IMR-90 (cell line): Measurements from ENCODE around the gene GGA2. TPM values are rescaled to one million over a fixed set of nuclear protein-coding genes. Genes with fewer than 3 reads are reported as not detected.

Experiments used
- ATAC-seq: fragments of 200-7000 bp; cut with Tn5 transposase; 2 replicates; pipeline ENCODE4 v1.9.1; 2020; ENCODE audit warnings: low read depth, mild to moderate bottlenecking, moderate library complexity
- BruUV-seq: library from RNA; stranded (reverse); fragments of 400-500 nt; replicated peaks from 2 replicates; lab custom pipeline; 2021; lab: Mats Ljungman, UMichigan
- CTCF ChIA-PET: fragments of 300-600 bp; formaldehyde crosslinking; extraction: SDS; loops from one replicate; lab custom pipeline; 2021; ENCODE audit warnings: antibody characterized with exemption; lab: Yijun Ruan, JAX
- POLR2A ChIA-PET: fragments of 300-600 bp; sonication (Branson Sonifier 250); formaldehyde crosslinking; loops from one replicate; lab custom pipeline; 2022; ENCODE audit warnings: antibody characterized with exemption; ENCODE audit not compliant: unreplicated experiment; lab: Charles Lee
- DNase-seq: peaks from one replicate; pipeline ENCODE4 v3.0.0; 2013
- H2AFZ ChIP-seq: replicated peaks from 2 replicates; pipeline ENCODE3; 2013; ENCODE audit warnings: low read length, mild to moderate bottlenecking; ENCODE audit not compliant: poor library complexity
- H2AK5ac ChIP-seq: 2 replicates; pipeline ENCODE4 v1.6.1; 2013; ENCODE audit warnings: low read depth, low read length, inconsistent platforms
- H2AK9ac ChIP-seq: replicated peaks from 2 replicates; pipeline ENCODE3; 2013; ENCODE audit warnings: mild to moderate bottlenecking, low read depth, low read length, moderate library complexity; ENCODE audit not compliant: poor library complexity
- H2BK120ac ChIP-seq: 2 replicates; pipeline ENCODE4 v1.6.1; 2013; ENCODE audit warnings: low read depth, low read length, inconsistent platforms
- H2BK15ac ChIP-seq: 3 replicates; pipeline ENCODE4 v1.6.1; 2013; ENCODE audit warnings: low read depth, low read length, inconsistent platforms
- H2BK20ac ChIP-seq: 2 replicates; pipeline ENCODE4 v1.6.1; 2013; ENCODE audit warnings: low read depth, mild to moderate bottlenecking, inconsistent platforms, low read length, moderate library complexity
- H2BK5ac ChIP-seq: 2 replicates; pipeline ENCODE4 v1.6.1; 2013; ENCODE audit warnings: mild to moderate bottlenecking, low read depth, low read length, inconsistent platforms; ENCODE audit not compliant: poor library complexity, severe bottlenecking
- H3K14ac ChIP-seq: replicated peaks from 2 replicates; pipeline ENCODE4 v1.6.1; 2013; ENCODE audit warnings: low read depth, low read length, inconsistent platforms
- H3K18ac ChIP-seq: 2 replicates; pipeline ENCODE4 v1.6.1; 2013; ENCODE audit warnings: low read depth, low read length, control low read depth
- H3K23ac ChIP-seq: 2 replicates; pipeline ENCODE4 v1.6.1; 2013; ENCODE audit warnings: low read depth, low read length, inconsistent platforms
- H3K27ac ChIP-seq: 2 replicates; pipeline ENCODE4 v1.5.1; 2013; ENCODE audit warnings: mild to moderate bottlenecking, control low read depth, low read length; ENCODE audit not compliant: insufficient read depth
- H3K27me3 ChIP-seq: 2 replicates; pipeline ENCODE4 v1.6.1; 2013; ENCODE audit warnings: low read length; ENCODE audit not compliant: control insufficient read depth, insufficient read depth
- H3K36me3 ChIP-seq: 2 replicates; pipeline ENCODE4 v1.6.1; 2013; ENCODE audit warnings: low read length, mixed read lengths; ENCODE audit not compliant: control insufficient read depth, insufficient read depth
- H3K4ac ChIP-seq: 2 replicates; pipeline ENCODE4 v1.6.1; 2013; ENCODE audit warnings: low read depth, low read length, inconsistent platforms
- H3K4me1 ChIP-seq: 2 replicates; pipeline ENCODE4 v1.6.1; 2013; ENCODE audit warnings: low read length, mixed read lengths; ENCODE audit not compliant: control insufficient read depth, insufficient read depth
- H3K4me2 ChIP-seq: 2 replicates; pipeline ENCODE4 v1.6.1; 2013; ENCODE audit warnings: low read depth, mild to moderate bottlenecking, control low read depth, low read length, moderate library complexity
- H3K4me3 ChIP-seq: 2 replicates; pipeline ENCODE4 v1.5.1; 2013; ENCODE audit warnings: low read depth, mild to moderate bottlenecking, control low read depth, low read length, moderate library complexity; ENCODE audit not compliant: insufficient read depth
- H3K56ac ChIP-seq: 2 replicates; pipeline ENCODE4 v1.6.1; 2013; ENCODE audit warnings: low read length, inconsistent platforms; ENCODE audit not compliant: insufficient read depth; ENCODE audit errors: extremely low read depth
- H3K79me1 ChIP-seq, 2 experiments: 2 replicates each; pipeline ENCODE4 v1.6.1; 2013; ENCODE audit warnings: low read length in 2 of 2, inconsistent platforms in 1 of 2, low read depth in 1 of 2
- H3K9ac ChIP-seq: 2 replicates; pipeline ENCODE4 v1.6.1; 2013; ENCODE audit warnings: low read depth, low read length, control low read depth
- H3K9me1 ChIP-seq: 2 replicates; pipeline ENCODE4 v1.6.1; 2013; ENCODE audit warnings: low read length, inconsistent platforms; ENCODE audit not compliant: insufficient read depth
- H3K9me3 ChIP-seq: 2 replicates; pipeline ENCODE4 v1.6.1; 2013; ENCODE audit warnings: low read length; ENCODE audit not compliant: control insufficient read depth, insufficient read depth
- H4K20me1 ChIP-seq: 2 replicates; pipeline ENCODE4 v1.6.1; 2013; ENCODE audit warnings: low read length, inconsistent platforms; ENCODE audit not compliant: insufficient read depth
- H4K5ac ChIP-seq: 2 replicates; pipeline ENCODE4 v1.6.1; 2013; ENCODE audit warnings: mild to moderate bottlenecking, low read depth, low read length, control low read depth
- H4K8ac ChIP-seq, 2 experiments: 2 replicates each; pipeline ENCODE4 v1.6.1; 2013; ENCODE audit warnings: low read depth in 2 of 2, low read length in 2 of 2, control low read depth in 1 of 2, inconsistent platforms in 1 of 2
- H4K91ac ChIP-seq: 2 replicates; pipeline ENCODE4 v1.6.1; 2013; ENCODE audit warnings: low read depth, low read length, inconsistent platforms; ENCODE audit not compliant: insufficient read depth
- BHLHE40 ChIP-seq: fragments of 150-350 bp; IDR thresholded peaks from 2 replicates; pipeline ENCODE4 v1.6.1; 2016; ENCODE audit warnings: mild to moderate bottlenecking, low read depth, low read length
- CEBPB ChIP-seq: IDR thresholded peaks from 2 replicates; pipeline ENCODE4 v1.6.1; 2012; ENCODE audit warnings: low read depth, low read length, improper control_type of control experiment
- CHD1 ChIP-seq: IDR thresholded peaks from 2 replicates; pipeline ENCODE4 v1.6.1; 2012; ENCODE audit warnings: low read depth, low read length, improper control_type of control experiment
- CTCF ChIP-seq: conservative IDR thresholded peaks from 2 replicates; pipeline ENCODE4 v1.5.1; 2012; ENCODE audit warnings: mild to moderate bottlenecking, low read depth, low read length, improper control_type of control experiment
- ELK1 ChIP-seq: fragments of 150-350 bp; IDR thresholded peaks from 2 replicates; pipeline ENCODE4 v1.6.1; 2016; ENCODE audit warnings: low read depth, mild to moderate bottlenecking, low read length, moderate library complexity, borderline replicate concordance
- FOS ChIP-seq: fragments of 150-350 bp; IDR thresholded peaks from 2 replicates; pipeline ENCODE4 v1.6.1; 2016; ENCODE audit warnings: low read depth, low read length
- MAFK ChIP-seq: IDR thresholded peaks from 2 replicates; pipeline ENCODE4 v1.6.1; 2012; ENCODE audit warnings: low read depth, low read length, improper control_type of control experiment
- MAZ ChIP-seq: IDR thresholded peaks from 2 replicates; pipeline ENCODE4 v1.6.1; 2012; ENCODE audit warnings: low read depth, mild to moderate bottlenecking, low read length, improper control_type of control experiment, moderate library complexity, borderline replicate concordance
- MXI1 ChIP-seq: IDR thresholded peaks from 2 replicates; pipeline ENCODE4 v1.6.1; 2012; ENCODE audit warnings: low read depth, mild to moderate bottlenecking, low read length, moderate library complexity, borderline replicate concordance
- NFE2L2 ChIP-seq: fragments of 150-350 bp; IDR thresholded peaks from 2 replicates; pipeline ENCODE4 v1.6.1; 2016; ENCODE audit warnings: low read depth, mild to moderate bottlenecking, low read length
- POLR2A ChIP-seq: IDR thresholded peaks from 2 replicates; pipeline ENCODE4 v1.6.1; 2012; ENCODE audit warnings: mild to moderate bottlenecking, low read depth, low read length
- RAD21 ChIP-seq: IDR thresholded peaks from 2 replicates; pipeline ENCODE4 v1.6.1; 2012; ENCODE audit warnings: low read length, improper control_type of control experiment
- RCOR1 ChIP-seq: IDR thresholded peaks from 2 replicates; pipeline ENCODE4 v1.6.1; 2012; ENCODE audit warnings: mild to moderate bottlenecking, low read length, improper control_type of control experiment; ENCODE audit not compliant: insufficient replicate concordance
- RFX5 ChIP-seq: IDR thresholded peaks from 2 replicates; pipeline ENCODE4 v1.8.0; 2012; ENCODE audit warnings: low read depth, mild to moderate bottlenecking, low read length, moderate library complexity
- SMC3 ChIP-seq: fragments of 150-350 bp; IDR thresholded peaks from 2 replicates; pipeline ENCODE4 v1.6.1; 2016; ENCODE audit warnings: low read depth, mild to moderate bottlenecking, antibody characterized with exemption, low read length, moderate library complexity
- USF2 ChIP-seq: fragments of 150-350 bp; IDR thresholded peaks from 2 replicates; pipeline ENCODE4 v1.6.1; 2017; ENCODE audit warnings: mild to moderate bottlenecking, antibody characterized with exemption, low read length, low read depth
- WGBS, 2 experiments: methylation state at CpG; one replicate each; pipeline versions ENCODE4 v1.1.5 to v1.1.7; 2013; ENCODE audit warnings: missing lambda C conversion rate in 2 of 2; ENCODE audit not compliant: insufficient read length in 1 of 2; ENCODE audit errors: extremely low coverage in 2 of 2; 5-methylcytosine and 5-hydroxymethylcytosine counted together
- dilution Hi-C: fragments of 300-500 bp; cut with HindIII; formaldehyde crosslinking; loops from one replicate; pipeline ENCODE4 v1.14.3; 2018; ENCODE audit warnings: low sequenced_read_pairs; ENCODE audit not compliant: unreplicated experiment
- in situ Hi-C: fragments of 300-500 bp; cut with MboI; formaldehyde crosslinking; loops from 3 replicates; pipeline ENCODE4 v1.14.3; 2019; ENCODE audit warnings: low sequenced_read_pairs, inconsistent platforms, mixed read lengths
- intact Hi-C: fragments of 100-400 bp; cut with micrococcal nuclease; formaldehyde crosslinking; loops from 2 replicates; pipeline ENCODE4 v1.10.0; 2022
- polyA plus RNA-seq, 3 experiments: library from polyadenylated mRNA; depleted of rRNA; stranded (reverse); fragments of >200 nt; gene quantifications; 2 replicates each; pipeline ENCODE4 v1.2.3, GENCODE V29; 2012; ENCODE audit warnings: low replicate concordance in 1 of 3
- total RNA-seq: library from RNA; depleted of rRNA; stranded (reverse); fragments of >200 nt; gene quantifications from 2 replicates; pipeline ENCODE4 v1.2.3, GENCODE V29; 2012

The GGA2 gene
- total and polyA plus RNA-seq, 2 of the 4 experiments (the other 2 are of a cell fraction), result 16.5 to 30.1 TPM

GRCh38 chr16:23448392-23448791, 61.9 kb downstream of the GGA2 start:
- Histone ChIP-seq H2BK120ac (no peak overlapping the region), H2AFZ (no peak overlapping the region), H2AK5ac (no peak overlapping the region), H3K4ac (no peak overlapping the region), H3K27me3 (no peaks in the 10 kb centered on the region), H3K4me3 (no peak overlapping the region), H3K36me3 (peaks cover 15% of the 10 kb centered on the region), H4K91ac (no peak overlapping the region), H4K20me1 (peaks cover 4% of the 10 kb centered on the region; the same call in 1 of the 2 replicates), H3K23ac (no peak overlapping the region), H3K27ac (no peak overlapping the region), H2BK15ac (no peak overlapping the region), H2BK5ac (no peak overlapping the region), H2BK20ac (no peak overlapping the region), H3K4me2 (no peak overlapping the region), H2AK9ac (no peak overlapping the region), H3K14ac (no peak overlapping the region), H3K9me1 (no peaks in the 10 kb centered on the region), H3K56ac (no peak overlapping the region), H3K9ac (no peak overlapping the region), H4K5ac (no peak overlapping the region), H3K79me1 (peaks cover 31 to 38% of the 10 kb centered on the region in 2 experiments), H4K8ac (no peak overlapping the region), H3K18ac (no peak overlapping the region), H3K9me3 (no peaks in the 10 kb centered on the region), H3K4me1 (no peaks in the 10 kb centered on the region)
- intact Hi-C loops, result no loop called here
- DNase-seq (peak; percentile 52), ATAC-seq (0 out of 2 replicates have a peak, but pooled peaks have one; percentile 4)
- no CpG with 5 or more reads among the region's 4 CpGs for WGBS, 2 experiments
- POLR2A ChIA-PET, result interaction anchor here (0.5 kb wide), 2 partner anchors 9 to 106 kb away, joined by 3 read pairs; no protein-coding TSS in a partner anchor
- dilution Hi-C loops, result no loop called here
- BruUV-seq, result no TSS peak
- CTCF ChIA-PET, result no interaction called here
- TF ChIP-seq USF2, result no peak
- TF ChIP-seq FOS, result no peak
- no peak for TF ChIP-seq MAFK
- no peak for TF ChIP-seq NFE2L2
- no peak for TF ChIP-seq RAD21
- TF ChIP-seq CHD1, result no peak
- TF ChIP-seq POLR2A, result no peak
- no peak for TF ChIP-seq RFX5
- TF ChIP-seq CEBPB, result no peak
- TF ChIP-seq RCOR1, result no peak
- no peak for TF ChIP-seq MAZ
- no peak for TF ChIP-seq ELK1
- no peak for TF ChIP-seq BHLHE40
- no peak for TF ChIP-seq MXI1
- TF ChIP-seq SMC3, result no peak
- TF ChIP-seq CTCF, result no peak
- in situ Hi-C loops, result no loop called here
